Measurements from ENCODE around the gene NTHL1.

The NTHL1 gene

DNA sequence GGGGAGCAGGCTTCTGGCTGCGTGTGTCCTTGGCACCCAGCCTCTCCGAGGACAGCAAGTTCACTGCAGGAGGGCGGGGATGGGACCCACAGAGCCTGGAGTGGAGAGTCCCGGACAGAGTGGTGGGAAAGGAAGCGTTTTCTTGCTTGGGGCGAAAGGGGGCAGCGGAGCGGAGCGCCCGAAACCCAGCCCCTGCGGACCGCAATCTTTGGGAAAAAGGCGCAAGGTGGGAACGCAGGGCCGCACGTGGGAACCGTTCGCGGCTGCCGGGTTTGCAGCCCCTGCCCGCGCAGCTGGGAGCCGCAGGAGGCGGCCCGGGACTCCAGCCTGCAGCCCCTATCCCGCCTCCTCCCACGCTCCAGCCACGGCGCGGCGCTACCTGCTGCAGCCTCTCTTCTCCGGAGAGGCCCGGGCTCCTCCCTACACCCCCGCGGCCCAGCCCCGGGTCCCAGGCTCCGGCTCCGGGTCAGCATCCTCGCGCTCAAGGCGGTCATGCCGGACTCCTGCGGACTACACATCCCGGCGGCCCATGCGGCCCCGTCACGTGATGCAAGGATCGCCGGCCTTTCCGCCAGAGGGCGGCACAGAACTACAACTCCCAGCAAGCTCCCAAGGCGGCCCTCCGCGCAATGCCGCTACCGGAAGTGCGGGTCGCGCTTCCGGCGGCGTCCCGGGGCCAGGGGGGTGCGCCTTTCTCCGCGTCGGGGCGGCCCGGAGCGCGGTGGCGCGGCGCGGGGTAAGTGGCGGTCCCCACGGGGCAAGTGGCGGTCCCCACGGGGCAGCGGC lies at the start of gene NTHL1, which contains the start of gene TSC2:
Gene NTHL1, minus strand, starts transcription at position 505 of the 786 bp plus-strand sequence. Its CDS starts 11 bp downstream, at position 494.
Gene TSC2, plus strand, starts transcription at position 656 of the 786 bp plus-strand sequence. CDS start 631 bp downstream, outside the sequence.
- peak; percentile 93 to 96 for DNase-seq

DNA sequence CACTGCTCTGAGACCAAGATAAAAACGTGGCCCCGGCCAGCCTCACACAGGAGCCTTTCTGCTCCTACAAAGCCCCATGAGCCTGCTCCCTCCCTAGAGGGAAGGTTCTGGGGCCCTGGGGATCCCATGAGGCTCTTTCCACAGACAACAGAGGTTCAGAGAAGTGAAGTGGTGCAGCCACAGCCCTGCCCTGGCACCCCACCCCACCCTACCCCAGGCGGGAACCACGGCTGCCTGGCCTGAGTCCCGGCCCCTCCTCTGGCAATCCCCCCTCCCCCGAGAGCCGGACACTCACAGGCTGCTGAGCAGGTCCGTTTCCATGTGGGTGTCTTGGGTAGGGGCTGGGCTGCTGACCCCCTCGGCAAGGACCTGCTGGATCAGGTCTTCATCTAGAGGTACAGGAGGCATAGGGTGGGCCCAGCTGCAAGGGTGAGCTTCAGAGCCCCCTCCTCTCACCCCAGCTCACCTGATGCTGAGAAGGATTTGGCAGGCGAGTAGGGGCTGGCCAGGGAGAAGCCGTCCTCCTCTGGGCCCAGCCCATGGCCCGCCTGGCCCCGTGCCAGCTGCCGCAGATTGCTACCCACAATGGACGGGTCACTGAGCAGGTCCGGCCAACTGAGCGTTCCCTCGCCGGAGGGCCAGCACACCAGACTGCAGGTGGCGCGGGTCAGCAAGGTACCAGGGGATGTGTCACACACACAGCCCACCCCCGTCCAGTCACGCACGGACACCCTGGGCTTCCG lies 49.4 kb upstream of the NTHL1 start:
- no peak for DNase-seq

DNA sequence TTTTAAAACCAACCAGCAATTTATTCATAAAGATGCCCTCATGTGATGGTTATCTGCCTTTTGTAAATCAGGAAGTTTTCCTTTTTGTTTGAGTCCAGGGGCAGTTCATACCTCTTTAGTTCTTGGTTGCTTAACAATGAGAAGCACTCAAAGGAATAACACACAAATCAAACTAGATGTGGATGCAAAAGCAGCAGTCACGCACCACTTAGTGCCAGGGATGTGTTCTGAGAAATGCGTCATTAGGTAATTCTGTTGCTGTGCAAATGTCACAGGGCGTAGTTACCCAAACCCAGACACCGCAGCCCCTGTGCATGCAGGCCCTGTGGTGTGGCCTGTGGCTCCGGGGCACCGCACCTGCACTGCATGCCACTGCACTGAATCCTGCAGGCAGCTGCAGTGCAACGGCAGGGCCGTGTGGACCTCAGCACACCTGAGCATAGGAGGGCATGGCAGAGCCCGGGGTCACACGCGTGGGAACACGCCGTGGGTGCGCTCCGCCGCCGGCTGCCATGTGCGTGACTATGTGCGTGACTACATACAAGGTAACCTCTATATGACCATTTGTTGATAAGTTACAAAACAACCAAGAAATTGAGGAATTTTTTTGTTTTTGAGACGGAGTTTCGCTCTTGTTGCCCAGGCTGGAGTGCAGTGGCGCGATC lies 48.4 kb upstream of the NTHL1 start:
- no peak for DNase-seq

DNA sequence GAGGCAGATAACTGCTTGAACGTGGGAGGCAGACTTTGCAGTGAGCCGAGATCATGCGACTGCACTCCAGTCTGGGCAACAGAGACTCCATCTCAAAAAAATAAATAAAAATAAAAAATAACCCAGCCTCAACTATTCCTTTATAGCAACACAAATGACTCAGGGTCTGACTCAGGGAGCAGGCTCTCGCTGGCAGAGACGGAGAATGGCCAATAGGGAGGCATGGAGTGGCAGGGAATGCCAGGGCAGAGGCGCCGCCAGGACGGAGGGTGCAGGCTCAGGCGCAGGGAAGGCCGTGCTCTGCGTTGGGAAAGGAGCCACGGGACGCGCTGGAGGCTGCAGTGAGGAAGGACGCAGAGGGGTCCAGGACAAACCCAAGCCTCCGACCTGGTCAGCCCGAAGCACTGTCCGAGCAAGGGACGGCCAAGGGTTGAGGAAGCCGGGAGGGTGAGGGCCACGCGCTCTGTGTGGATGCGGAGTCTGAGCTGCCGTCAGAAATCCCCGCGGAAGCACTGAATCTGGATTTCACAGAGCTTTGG lies 47.8 kb upstream of the NTHL1 start:
- DNase-seq: no peak

DNA sequence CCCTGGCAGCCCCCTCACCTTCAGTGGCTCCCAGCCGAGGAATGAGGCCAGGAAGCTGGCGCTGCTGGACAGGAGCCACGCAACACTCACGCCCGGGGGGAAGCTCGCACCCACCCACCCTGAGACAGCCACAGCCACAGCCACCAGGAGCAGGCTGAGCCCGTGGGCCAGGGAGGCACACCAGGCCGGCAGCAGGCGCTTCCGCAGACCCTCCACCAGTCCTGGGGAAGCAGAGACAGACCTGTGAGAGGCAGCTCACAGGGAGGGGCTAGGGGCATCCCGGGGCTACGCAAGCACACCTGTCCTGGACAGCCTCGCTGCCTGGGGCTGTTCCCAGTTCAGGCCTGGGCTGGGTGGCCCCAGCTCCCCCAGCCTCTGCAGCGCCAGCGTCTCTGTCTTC lies 46.2 kb upstream of the NTHL1 start:
- DNase-seq: no peak

DNA sequence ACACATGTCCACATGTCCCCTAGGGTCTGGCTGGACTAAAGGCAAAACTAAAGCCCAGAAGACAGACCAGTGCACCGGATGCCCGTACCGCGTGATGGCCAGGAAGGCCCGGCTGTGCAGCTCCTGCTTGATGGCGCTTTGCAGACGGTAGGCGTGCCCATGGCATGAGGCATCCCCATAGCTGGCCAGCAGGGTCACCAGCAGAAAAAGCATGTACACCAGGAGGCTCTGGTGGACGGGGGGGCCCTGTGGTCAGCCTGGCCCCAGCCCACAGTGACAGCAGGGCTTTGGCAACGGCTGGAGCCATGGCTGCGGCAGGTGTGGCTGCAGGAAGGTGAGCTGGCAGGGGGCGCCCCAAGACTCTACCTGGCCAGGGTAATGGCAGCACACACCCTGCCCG lies 45.2 kb upstream of the NTHL1 start:
- no peak for DNase-seq

DNA sequence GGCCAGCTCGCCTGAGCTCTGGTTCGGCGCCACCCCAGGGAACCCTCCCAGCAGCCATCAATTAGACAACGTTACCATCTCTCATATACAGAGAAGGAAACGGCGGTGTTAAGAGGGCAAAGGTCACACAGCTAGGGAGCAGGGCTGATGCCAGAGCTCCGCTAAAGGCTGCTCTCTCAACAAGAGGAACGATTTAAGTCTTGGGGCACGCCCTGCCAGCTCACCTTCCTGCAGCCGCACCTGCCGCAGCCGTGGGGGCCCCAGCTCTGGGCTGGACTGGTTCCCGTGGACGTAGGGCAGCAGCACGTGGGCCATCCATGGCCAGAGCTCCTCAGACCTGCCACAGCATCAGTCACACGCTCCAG lies 44.6 kb upstream of the NTHL1 start:
- DNase-seq: no peak

DNA sequence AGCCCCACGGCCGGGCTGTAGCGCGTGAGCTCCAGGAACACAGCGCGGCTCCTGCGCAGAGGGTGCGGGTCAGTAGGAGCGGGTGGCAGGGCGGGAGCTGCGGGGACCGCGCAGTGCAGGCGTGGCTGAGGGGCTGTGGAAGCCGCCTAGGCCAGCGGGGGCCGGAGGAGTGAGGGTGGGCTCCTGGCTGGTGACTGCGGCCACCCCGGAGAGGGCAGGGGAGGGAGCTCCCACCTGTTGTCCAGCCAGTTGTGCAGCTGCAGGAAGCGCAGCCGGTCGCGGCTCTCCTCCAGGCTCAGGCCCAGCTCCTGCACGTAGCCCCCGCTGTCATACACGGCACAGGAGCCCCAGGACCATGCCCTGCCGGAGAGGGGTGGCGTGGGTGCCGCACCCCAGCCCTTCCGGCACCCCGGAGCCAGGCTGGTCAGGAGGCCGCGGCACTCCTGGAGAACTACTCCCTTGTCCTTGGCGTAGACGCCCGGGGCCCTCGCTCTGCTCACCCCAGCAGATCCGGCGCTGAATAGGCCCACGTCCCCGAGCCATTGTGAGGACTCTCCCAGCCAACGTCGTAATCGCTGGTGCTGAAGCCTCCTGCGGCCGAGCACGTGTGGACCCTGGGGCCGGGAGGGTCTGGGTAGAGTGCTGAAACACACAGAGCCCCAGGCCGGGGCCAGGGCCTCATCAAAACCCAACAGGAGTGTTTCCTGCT lies 44.1 kb upstream of the NTHL1 start:
- DNase-seq: no peak

DNA sequence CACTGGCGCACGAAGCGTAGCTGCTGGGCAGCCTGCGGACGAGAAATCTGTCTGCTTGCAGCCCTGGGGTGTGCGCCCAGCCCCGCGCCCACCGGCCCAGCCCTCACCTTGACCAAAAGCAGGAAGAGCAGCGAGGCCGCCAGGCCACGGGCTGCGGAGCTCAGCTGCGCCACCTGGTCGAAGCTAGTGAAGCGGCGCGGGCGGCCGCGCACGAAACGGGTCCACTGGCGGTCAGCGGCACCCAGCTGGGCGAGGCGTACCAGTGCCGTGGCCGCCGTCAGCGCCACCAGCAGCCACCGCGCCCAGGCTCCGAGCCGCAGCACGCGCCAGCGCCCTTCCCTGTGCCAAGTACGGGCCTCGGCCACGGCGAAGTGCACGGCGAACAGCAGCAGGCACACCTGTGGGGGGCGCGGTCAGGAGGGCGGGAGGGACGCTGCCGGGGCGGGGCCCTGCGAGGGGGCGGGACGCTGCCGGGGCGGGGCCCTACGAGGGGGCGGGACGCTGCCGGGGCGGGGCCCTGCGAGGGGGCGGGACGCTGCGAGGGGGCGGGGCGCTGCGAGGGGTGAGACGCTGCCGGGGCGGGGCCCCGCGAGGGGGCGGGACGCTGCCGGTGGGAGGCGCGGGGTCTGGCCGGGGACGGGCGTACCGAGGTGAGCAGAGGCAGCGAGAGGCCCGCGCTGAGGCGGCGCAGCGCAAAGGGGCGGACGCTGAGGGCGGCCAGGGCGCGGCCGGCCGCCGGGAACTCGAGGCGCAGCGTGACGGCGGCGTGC lies 43.3 kb upstream of the NTHL1 start:
- no peak for DNase-seq

DNA sequence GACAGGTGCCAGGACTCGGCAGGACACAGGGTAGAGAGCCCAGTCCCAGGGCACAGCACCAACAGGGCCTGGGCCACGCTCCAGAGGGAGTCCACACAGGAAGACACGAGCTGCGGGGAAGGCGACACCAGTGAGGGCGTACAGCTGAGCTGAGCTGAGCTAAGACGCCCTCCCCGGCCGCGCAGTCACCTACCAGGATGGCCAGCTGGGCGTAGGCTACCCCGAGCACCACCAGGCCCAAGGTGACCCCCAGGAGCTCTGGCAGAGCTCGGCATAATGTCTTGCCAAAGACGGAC lies 42.8 kb upstream of the NTHL1 start:
- no peak for DNase-seq

DNA sequence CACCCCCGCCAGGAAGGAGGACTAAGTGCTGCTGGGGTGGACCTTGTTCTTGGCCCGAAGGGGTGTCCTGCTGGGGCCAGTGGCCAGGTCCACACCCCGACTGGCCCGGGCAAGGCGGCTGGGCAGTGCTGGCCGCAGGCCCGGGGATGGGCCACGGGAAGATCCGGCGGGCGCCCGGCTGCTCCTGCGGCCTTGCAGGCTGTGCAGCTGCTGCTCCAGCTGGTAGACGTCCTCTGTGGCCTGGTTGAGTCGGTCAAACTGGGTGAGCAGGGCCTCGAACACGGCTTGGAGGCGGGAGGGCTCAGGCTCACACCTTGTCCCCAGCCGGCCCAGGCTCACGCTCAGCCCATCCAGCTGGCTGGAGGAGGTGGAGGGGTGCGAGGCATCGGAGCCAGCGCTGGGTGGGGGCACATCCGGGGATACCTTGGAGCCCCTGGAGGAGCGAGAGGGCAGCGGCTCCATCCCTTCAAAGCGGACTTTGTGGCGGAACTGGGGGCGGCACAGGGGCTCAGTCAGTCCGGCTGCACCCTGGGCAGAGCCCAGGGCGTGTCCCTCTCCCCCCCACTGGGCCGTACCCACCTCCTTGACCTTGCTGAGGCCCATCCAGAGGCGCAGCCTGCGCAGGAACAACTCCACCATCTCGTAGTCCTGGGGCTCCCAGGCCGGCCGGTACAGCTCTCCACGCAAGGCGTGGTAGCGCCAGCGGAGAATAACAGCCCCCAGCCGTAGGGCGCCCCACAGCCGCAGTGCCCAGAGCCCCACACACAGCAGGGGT lies 42.3 kb upstream of the NTHL1 start:
- DNase-seq: no peak

DNA sequence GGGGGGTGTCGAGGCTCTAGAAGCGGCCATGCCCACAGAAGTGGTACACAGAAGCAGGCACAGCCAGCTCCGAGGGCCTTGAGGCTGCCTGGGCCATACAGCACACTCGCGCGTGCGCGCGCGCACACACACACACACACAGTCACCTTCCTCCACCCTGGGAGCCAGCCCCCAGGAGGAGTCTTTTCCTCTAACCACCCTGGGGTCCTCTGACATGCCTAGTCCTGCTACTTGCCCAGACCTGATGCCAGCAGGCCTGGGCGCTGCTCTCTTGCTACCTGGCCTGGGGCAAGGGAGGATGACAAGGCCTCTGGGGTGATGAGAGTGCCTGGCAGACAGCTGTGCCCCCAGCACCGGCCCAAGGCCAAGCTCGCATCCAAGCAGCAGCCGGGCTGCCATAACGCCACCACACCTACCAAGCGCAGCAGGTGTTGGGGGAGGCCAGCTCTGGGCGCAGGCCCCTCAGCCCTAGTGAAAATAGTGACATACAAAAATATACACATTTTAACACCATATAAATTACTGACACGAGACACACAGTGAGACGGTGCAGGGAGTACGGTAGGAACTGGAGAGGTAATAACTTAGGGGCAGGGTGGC lies 41.2 kb upstream of the NTHL1 start:
- no peak for DNase-seq

DNA sequence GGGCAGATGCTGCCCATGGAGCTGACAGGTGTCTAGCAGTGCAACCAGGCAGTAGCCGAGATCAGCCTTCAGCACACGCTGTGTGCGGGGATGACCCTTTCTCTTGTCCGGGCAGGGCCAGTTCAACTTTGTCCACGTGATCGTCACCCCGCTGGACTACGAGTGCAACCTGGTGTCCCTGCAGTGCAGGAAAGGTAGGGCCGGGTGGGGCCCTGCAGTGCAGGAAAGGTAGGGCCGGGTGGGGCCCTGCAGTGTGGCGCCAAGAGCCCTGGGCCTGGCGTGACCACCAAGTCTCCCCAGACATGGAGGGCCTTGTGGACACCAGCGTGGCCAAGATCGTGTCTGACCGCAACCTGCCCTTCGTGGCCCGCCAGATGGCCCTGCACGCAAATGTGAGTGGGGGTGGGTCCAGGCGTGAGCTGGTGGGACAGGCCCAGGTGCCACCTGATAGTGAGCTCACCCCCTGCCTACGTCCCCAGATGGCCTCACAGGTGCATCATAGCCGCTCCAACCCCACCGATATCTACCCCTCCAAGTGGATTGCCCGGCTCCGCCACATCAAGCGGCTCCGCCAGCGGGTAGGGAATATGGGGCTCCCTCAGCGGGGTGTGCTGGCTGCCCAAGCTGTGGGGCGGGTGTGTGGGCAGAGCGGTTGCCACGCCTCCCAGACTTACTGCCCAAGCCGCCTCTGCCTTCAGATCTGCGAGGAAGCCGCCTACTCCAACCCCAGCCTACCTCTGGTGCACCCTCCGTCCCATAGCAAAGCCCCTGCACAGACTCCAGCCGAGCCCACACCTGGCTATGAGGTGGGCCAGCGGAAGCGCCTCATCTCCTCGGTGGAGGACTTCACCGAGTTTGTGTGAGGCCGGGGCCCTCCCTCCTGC lies 40.4 kb upstream of the NTHL1 start:
- DNase-seq: no peak

DNA sequence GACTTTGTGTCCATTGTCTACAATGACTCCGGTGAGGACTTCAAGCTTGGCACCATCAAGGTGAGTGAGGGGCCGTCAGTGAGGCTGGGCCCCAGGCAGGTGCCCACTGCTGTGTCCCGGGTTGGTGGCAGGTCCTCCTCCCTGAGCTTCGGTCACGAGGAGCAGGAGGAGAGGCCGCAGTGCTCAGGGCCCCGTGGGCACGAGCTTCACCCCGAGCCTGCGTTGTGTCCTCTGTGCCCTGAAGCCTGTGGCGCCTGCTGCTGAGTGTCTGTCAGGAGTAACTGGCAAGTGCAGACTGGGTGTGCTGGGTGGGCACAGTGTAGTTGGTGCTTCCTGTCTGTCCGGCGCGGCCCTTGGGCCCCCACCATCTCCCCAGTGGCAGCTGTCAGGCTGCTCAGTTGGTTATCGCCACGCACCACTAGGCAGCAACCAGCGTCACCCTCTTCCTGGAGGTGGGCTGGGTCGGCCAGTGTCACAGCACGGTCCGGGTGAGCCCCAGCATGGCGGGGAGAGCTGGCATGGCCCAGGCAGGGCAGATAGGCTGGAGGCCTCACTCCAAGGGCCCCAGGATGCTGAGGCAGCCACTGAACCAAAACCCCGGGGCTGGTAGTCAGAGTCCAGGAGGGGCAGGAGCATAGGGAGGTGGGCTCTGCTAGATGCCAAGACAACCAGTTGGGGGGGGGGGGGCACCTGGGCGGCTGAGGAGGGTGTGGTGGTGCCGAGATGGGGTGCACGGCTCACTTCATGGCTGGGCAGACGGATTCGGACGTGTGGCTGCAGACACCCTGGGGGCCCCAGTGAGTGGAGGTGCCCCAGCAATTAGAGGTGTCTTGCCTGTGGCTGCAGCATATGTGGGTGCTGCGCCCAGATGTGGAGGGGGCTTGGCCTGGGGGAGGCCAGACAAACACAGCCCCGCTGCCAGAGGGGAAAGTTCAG lies 39.4 kb upstream of the NTHL1 start:
- no peak for DNase-seq

DNA sequence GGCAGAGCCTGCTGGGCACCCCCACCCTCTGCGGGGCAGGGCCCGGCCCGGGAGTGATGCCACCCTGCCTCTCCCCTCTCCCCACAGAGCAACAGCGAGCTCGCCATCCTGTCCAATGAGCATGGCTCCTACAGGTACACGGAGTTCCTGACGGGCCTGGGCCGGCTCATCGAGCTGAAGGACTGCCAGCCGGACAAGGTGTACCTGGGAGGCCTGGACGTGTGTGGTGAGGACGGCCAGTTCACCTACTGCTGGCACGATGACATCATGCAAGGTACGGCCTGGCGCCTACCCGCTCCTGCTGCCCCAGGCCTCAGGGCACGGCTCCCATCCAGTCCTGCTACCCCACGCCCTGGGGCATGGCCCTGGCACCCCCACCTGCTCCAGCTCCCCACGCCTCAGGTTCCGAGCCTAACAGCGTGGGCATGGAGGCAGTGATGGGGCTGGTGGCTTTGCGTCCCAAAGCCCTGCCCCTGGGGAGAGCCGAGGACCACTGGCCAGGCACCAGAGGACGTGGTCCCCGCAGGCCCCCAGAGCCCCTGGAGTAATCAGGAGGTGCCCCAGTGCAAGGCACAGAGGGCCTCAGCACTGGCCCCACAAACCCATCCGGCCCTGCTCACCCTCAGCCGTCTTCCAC lies 38.6 kb upstream of the NTHL1 start:
- DNase-seq: no peak

DNA sequence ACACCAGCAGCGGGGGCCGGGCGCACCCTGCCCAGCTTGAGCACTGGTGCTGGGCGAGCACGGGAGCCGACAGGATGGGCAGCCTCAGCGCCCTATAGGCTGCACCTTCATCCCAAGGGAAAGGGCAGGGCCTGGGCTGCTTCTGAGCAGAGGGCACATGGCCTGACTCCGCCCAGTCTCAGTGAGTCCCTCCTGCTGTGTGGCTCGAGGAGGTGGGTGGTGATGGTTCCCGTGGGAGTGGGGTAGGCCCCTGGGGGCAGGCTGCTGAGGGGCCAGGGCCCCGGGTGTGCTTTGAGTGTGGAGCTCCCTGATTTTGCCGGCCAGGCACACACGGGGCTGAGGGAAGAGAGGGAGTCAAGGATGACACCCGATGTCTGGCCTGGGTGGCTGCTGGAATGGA lies 38.0 kb upstream of the NTHL1 start:
- no peak for DNase-seq

DNA sequence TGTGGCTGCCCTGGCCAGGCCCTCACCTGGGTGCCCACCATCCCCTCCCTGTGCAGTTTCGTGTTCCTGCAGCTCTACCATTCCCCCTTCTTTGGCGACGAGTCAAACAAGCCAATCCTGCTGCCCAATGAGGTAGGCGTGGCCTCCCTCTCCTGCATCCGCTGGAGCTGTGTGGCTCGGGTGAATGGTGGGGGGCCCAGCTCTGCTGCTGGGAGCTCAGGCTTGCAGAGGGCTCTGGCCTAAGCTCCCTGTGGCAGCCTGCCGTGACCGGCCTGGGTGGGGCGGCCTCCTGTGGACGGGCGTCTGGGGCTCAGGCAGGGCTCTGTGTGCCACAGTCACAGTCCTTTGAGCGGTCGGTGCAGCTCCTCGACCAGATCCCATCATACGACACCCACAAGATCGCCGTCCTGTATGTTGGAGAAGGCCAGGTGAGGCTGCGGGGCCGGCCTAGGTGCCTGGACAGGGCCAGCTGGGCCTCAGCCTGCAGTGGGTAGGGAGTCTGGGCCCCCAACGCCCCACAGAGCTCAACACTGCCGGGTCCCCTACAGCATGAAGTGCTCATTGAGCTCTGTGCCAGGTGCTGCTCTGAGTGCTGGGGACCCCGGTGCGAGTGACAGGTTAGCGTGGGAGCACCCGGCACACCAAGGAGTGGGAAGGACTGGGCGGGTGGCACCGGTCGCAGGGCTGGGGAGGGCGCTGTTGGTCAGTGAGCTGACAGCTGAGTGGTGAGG lies 37.4 kb upstream of the NTHL1 start:
- no peak for DNase-seq

Measured in inflammatory macrophage treated with lipopolysaccharide for 1 hour (primary cell).